Measurements from ENCODE around the gene PRDX6. TPM values are rescaled to one million over a fixed set of nuclear protein-coding genes. Genes with fewer than 3 reads are reported as not detected.

Gene PRDX6
- 265 and 285 TPM in 2 replicates for total RNA-seq

GRCh38 chr1:173477286-173478093, at the start of gene PRDX6:
Gene PRDX6, plus strand, starts transcription at chr1:173477335. Its CDS starts 63 bp downstream, at chr1:173477398.

Other genes with a start within 250 kb of the PRDX6 start
- 0.28 TPM in 1 of 2 replicates, not detected in the other for gene SLC9C2, start 125.7 kb downstream of the PRDX6 start, total RNA-seq
- not detected in 2 replicates for gene TEX50, start 158.0 kb downstream of the PRDX6 start, total RNA-seq
- 0.28 and 0.38 TPM in 2 replicates for gene ANKRD45, start 192.5 kb downstream of the PRDX6 start, total RNA-seq
- gene KLHL20, start 237.6 kb downstream of the PRDX6 start, total RNA-seq = 38.3 and 49.9 TPM in 2 replicates

Data from regular cardiac myocyte (primary cell).